Neuronal stem cell (in vitro differentiated cells): ENCODE results near the gene SDR39U1. TPM values are rescaled to one million over a fixed set of nuclear protein-coding genes. Genes with fewer than 3 reads are reported as not detected.
A peak's percentile ranks its signal among the peaks of the same experiment; 100 is the strongest.
"Not testable (repeated sequence)": the region's sequence is repeated elsewhere in the genome, so short reads cannot be mapped to it uniquely, and the experiment has no call there.

Experiments
- DNase-seq: peaks from one replicate; pipeline ENCODE4 v3.0.0-alpha.2; 2013; ENCODE audit warnings: low spot score
- H2AFZ ChIP-seq: one replicate; pipeline ENCODE4 v1.6.1; 2013; ENCODE audit warnings: mild to moderate bottlenecking, low read length, inconsistent platforms
- H2AK5ac ChIP-seq: 2 replicates; pipeline ENCODE4 v1.6.1; 2013; ENCODE audit warnings: low read depth, mild to moderate bottlenecking, inconsistent platforms, low read length, moderate library complexity, mixed read lengths
- H2BK120ac ChIP-seq: 2 replicates; pipeline ENCODE4 v1.6.1; 2013; ENCODE audit warnings: low read depth, mild to moderate bottlenecking, inconsistent platforms, low read length, moderate library complexity, mixed read lengths
- H2BK12ac ChIP-seq: one replicate; pipeline ENCODE4 v1.6.1; 2013; ENCODE audit warnings: low read length, inconsistent platforms
- H2BK15ac ChIP-seq: 2 replicates; pipeline ENCODE4 v1.6.1; 2013; ENCODE audit warnings: mild to moderate bottlenecking, low read length, inconsistent platforms, mixed read lengths
- H2BK5ac ChIP-seq: one replicate; pipeline ENCODE4 v1.6.1; 2013; ENCODE audit warnings: inconsistent platforms, mild to moderate bottlenecking, low read length, moderate library complexity
- H3K14ac ChIP-seq: one replicate; pipeline ENCODE4 v1.6.1; 2013; ENCODE audit warnings: low read length, inconsistent platforms
- H3K18ac ChIP-seq: 2 replicates; pipeline ENCODE4 v1.6.1; 2013; ENCODE audit warnings: low read length, inconsistent platforms
- H3K23ac ChIP-seq: 2 replicates; pipeline ENCODE4 v1.6.1; 2013; ENCODE audit warnings: low read depth, mild to moderate bottlenecking, mixed read lengths, low read length, inconsistent platforms; ENCODE audit not compliant: poor library complexity
- H3K27ac ChIP-seq: replicated peaks from 3 replicates; pipeline ENCODE4 v1.5.1; 2013; ENCODE audit warnings: low read length, inconsistent platforms
- H3K27me3 ChIP-seq, 3 experiments: 2 replicates each; pipeline ENCODE4 v1.6.1; 2013; ENCODE audit warnings: low read length in 3 of 3, mild to moderate bottlenecking in 2 of 3, inconsistent platforms in 1 of 3, low read depth in 1 of 3, mixed read lengths in 1 of 3, moderate library complexity in 1 of 3; ENCODE audit not compliant: control insufficient read depth in 3 of 3, insufficient read depth in 3 of 3
- H3K36me3 ChIP-seq, 2 donors: replicated peaks in 1 of 2; 2 replicates each; pipeline ENCODE4 v1.6.1; 2013; ENCODE audit warnings: low read length in 2 of 2; ENCODE audit not compliant: control insufficient read depth in 2 of 2, insufficient read depth in 2 of 2
- H3K4ac ChIP-seq: 2 replicates; pipeline ENCODE4 v1.6.1; 2013; ENCODE audit warnings: inconsistent platforms, mild to moderate bottlenecking, low read length, moderate library complexity
- H3K4me1 ChIP-seq, 2 donors: 1 replicate in 1 of 2; 2 replicates in 1 of 2; pipeline ENCODE4 v1.6.1; 2013; ENCODE audit warnings: low read length in 2 of 2, low read depth in 1 of 2; ENCODE audit not compliant: control insufficient read depth in 2 of 2, insufficient read depth in 1 of 2
- H3K4me2 ChIP-seq: one replicate; pipeline ENCODE4 v1.6.1; 2013; ENCODE audit warnings: mild to moderate bottlenecking, low read length, inconsistent platforms; ENCODE audit not compliant: insufficient read depth, poor library complexity, severe bottlenecking
- H3K4me3 ChIP-seq, 2 donors: 2 replicates each; pipeline ENCODE4 v1.5.1; 2013; ENCODE audit warnings: low read length in 2 of 2, mild to moderate bottlenecking in 2 of 2, inconsistent platforms in 1 of 2, moderate library complexity in 1 of 2
- H3K79me1 ChIP-seq: one replicate; pipeline ENCODE4 v1.6.1; 2013; ENCODE audit warnings: low read depth, mild to moderate bottlenecking, inconsistent platforms, low read length, moderate library complexity
- H3K9ac ChIP-seq: one replicate; pipeline ENCODE4 v1.6.1; 2013; ENCODE audit warnings: mild to moderate bottlenecking, low read depth, low read length, inconsistent platforms; ENCODE audit not compliant: poor library complexity
- H3K9me3 ChIP-seq, 2 donors: replicated peaks in 1 of 2; 2 replicates each; pipeline versions ENCODE3 to v1.6.1; 2013; ENCODE audit warnings: low read length in 2 of 2, mild to moderate bottlenecking in 2 of 2, inconsistent platforms in 1 of 2, low read depth in 1 of 2, mixed read lengths in 1 of 2, moderate library complexity in 1 of 2; ENCODE audit not compliant: control insufficient read depth in 2 of 2, insufficient read depth in 1 of 2
- H4K8ac ChIP-seq: one replicate; pipeline ENCODE4 v1.6.1; 2013; ENCODE audit warnings: low read depth, mild to moderate bottlenecking, inconsistent platforms, low read length, moderate library complexity
- H4K91ac ChIP-seq: one replicate; pipeline ENCODE4 v1.6.1; 2013; ENCODE audit warnings: low read length, low read depth, mild to moderate bottlenecking, inconsistent platforms; ENCODE audit not compliant: poor library complexity
- WGBS, 2 donors: extraction: QIAGEN DNeasy Blood & Tissue Kit; methylation state at CpG; one replicate each; pipeline ENCODE4 v1.1.7; 2013; ENCODE audit warnings: missing lambda C conversion rate in 2 of 2, mixed read lengths in 1 of 2; ENCODE audit not compliant: insufficient read length in 2 of 2, insufficient replicate concordance in 1 of 2; ENCODE audit errors: extremely low coverage in 2 of 2; 5-methylcytosine and 5-hydroxymethylcytosine counted together
- polyA plus RNA-seq, 2 experiments: library from polyadenylated mRNA; stranded (reverse); fragments of 200-250 nt; gene quantifications; one replicate each; pipeline ENCODE4 v1.2.3, GENCODE V29; 2013

SDR39U1 gene, protein sequence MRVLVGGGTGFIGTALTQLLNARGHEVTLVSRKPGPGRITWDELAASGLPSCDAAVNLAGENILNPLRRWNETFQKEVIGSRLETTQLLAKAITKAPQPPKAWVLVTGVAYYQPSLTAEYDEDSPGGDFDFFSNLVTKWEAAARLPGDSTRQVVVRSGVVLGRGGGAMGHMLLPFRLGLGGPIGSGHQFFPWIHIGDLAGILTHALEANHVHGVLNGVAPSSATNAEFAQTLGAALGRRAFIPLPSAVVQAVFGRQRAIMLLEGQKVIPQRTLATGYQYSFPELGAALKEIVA
- 56.9 TPM for polyA plus RNA-seq (2013, experiment 1 of 2)
- polyA plus RNA-seq (2013, experiment 2 of 2) = 53.2 TPM

DNA sequence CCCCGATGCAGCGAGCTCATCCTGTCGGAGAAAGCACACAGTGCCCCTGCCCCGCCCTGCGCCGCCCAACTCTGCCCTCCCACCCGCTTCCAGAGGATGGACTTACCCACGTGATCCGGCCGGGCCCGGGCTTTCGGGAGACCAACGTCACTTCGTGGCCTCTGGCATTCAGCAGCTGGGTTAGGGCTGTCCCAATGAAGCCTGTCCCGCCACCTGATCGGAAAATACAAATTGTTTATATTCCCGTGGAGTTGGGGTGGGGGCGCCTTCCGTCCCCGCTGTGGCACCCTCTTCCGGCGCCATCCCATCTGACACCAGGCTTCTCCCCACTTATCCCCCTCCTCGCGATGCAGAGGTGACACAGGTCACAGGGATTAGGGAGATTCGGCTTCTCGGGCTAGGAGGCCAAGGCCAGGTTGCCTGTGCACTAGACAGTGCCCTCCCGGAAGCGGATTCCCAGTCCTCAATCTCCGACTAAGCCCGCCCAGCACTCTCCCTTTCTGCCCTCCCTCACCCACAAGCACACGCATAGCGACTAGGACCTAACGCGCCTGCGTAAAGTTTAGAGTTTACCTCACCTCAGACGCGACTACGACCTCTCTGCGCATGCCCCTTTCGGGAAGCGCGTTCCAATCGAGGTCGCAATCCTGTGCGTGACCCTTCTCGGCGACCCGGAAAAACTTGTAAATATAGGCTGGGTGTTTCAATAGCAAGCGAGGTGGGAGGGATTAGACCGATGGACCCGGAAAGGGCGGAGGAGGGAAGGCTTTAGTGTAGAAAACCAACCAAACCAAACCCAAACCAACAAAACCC is at the start of gene SDR39U1:
Gene SDR39U1 (minus strand): TSS at position 537 of the 813 bp plus-strand sequence. CDS start 7 bp downstream, at position 530.
- Histone ChIP-seq H2BK120ac (no peak within 1 kb of the TSS), H2AK5ac (no peak within 1 kb of the TSS), H3K4me3 (peak within 1 kb of the TSS; percentile 80 to 94), H3K79me1 (no peaks in the 10 kb centered on the region), H2BK12ac (peak within 1 kb of the TSS; percentile 4), H3K9me3 (no peaks in the 10 kb centered on the region), H3K4me1 (peaks cover 3 to 11% of the 10 kb centered on the region in 2 donors), H2AFZ (peak within 1 kb of the TSS; percentile 91), H3K18ac (peak within 1 kb of the TSS; percentile 96), H3K9ac (peak within 1 kb of the TSS; percentile 97), H3K14ac (no peak within 1 kb of the TSS), H3K4me2 (peak within 1 kb of the TSS; percentile 85), H3K23ac (peak within 1 kb of the TSS; percentile 89), H3K27ac (peak within 1 kb of the TSS; percentile 99), H3K36me3 (peaks cover 19 to 49% of the 10 kb centered on the region in 2 donors), H3K4ac (no peak within 1 kb of the TSS), H3K27me3 (no peaks in the 10 kb centered on the region), H2BK5ac (peak within 1 kb of the TSS; percentile 33), H4K91ac (no peak within 1 kb of the TSS), H2BK15ac (no peak within 1 kb of the TSS), H4K8ac (peak within 1 kb of the TSS; percentile 89)
- peak; percentile 96 for DNase-seq
- WGBS, 2 donors = no CpG with 5 or more reads among the region's 52 CpGs

DNA sequence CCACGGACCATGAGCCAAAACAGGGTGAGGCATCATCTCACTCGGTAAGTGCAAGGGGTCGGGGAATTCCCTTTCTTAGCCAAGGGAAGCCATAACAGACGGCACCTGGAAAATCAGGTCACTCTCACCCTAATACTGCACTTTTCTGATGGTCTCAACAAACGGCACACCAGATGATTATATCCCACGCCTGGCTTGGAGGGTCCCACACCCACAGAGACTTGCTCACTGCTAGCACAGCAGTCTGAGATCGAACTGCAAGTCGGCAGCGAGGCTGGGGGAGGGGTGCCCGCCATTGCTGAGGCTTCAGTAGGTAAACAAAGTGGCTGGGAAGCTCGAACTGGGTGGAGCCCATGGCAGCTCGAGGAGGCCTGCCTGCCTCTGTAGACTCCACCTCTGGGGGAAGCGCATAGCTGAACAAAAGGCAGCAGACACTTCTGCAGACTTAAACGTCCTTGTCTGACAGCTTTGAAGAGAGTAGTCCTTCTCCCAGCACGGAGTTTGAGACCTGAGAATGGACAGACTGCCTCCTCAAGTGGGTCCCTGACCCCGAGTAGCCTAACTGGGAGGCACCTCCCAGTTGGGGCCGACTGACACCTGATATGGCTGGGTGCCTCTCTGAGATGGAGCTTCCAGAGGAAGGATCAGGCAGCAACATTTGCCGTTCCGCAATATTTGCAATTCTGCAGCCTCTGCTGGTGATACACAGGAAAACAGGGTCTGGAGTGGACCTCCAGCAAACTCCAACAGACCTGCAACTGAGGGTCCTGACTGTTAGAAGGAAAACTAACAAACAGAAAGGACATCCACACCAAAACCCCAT is 49.2 kb upstream of the SDR39U1 start:
- H4K8ac ChIP-seq, H3K4me3 ChIP-seq, H3K4me2 ChIP-seq, H3K4me1 ChIP-seq, H3K4ac ChIP-seq, H3K27me3 ChIP-seq, H3K79me1 ChIP-seq, H3K9me3 ChIP-seq, DNase-seq, H3K9ac ChIP-seq, H2BK5ac ChIP-seq, H2AK5ac ChIP-seq, H3K18ac ChIP-seq, H3K23ac ChIP-seq, H4K91ac ChIP-seq, H3K36me3 ChIP-seq, H3K14ac ChIP-seq, H2BK15ac ChIP-seq, H2AFZ ChIP-seq, H2BK12ac ChIP-seq, H3K27ac ChIP-seq, H2BK120ac ChIP-seq: not testable (repeated sequence)
- WGBS, 2 donors = no CpG with 5 or more reads among the region's 19 CpGs

DNA sequence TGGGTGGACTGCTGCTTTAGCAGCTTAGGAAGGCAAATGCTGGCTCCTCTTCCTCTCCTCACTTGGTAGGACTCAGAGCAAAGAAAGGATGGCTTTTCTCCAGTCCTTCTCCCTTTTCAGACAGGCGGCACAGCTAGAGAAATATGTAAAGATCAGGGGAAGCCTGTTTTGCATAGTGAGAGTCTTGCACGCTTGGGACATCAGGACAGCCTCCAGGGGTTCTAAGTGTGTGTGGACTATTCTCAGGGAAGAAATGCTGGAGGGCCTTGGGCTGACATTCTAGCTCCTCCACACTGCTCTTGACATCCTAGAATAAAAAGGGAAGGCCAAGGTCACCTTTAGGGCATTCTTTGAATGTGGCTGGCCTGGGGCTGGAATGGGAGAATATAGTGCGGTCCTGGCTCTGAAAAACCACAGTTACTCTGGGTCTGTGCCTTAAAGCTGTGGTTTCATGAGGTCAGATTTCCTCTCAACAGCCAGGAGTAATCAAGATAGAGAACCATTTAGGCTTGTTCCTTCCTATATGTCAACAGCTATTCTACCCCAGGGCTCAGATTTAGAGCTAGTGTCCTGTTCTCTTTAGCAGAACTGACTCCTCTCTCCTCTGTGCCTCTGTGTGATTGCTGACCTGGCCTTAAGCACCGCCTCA is 41.2 kb upstream of the SDR39U1 start:
- no peaks in the 10 kb centered on the region for H3K79me1 ChIP-seq
- H4K8ac ChIP-seq = no peak overlapping the region
- H3K4me1 ChIP-seq = peaks cover 0 to 2% of the 10 kb centered on the region in 2 donors
- H4K91ac ChIP-seq = no peak overlapping the region
- H3K36me3 ChIP-seq = no peaks in the 10 kb centered on the region
- H3K23ac ChIP-seq = no peak overlapping the region
- H3K27me3 ChIP-seq = no peaks in the 10 kb centered on the region
- no peak overlapping the region for H2AFZ ChIP-seq
- no peak for DNase-seq
- no peak overlapping the region for H3K14ac ChIP-seq
- H3K9me3 ChIP-seq = no peaks in the 10 kb centered on the region
- H3K4me3 ChIP-seq = no peak overlapping the region
- H2BK120ac ChIP-seq = no peak overlapping the region
- H3K4ac ChIP-seq = no peak overlapping the region
- no CpG with 5 or more reads among the region's 4 CpGs for WGBS, 2 donors
- no peak overlapping the region for H3K18ac ChIP-seq
- H3K27ac ChIP-seq = no peak overlapping the region
- H2BK5ac ChIP-seq = no peak overlapping the region
- no peak overlapping the region for H3K4me2 ChIP-seq
- no peak overlapping the region for H2BK12ac ChIP-seq
- no peak overlapping the region for H2BK15ac ChIP-seq
- H3K9ac ChIP-seq = no peak overlapping the region
- no peak overlapping the region for H2AK5ac ChIP-seq
